K562 (cell line): ENCODE measurements around the gene RAB3D. TPM values are rescaled to one million over a fixed set of nuclear protein-coding genes. Genes with fewer than 3 reads are reported as not detected.

Experiments
- ATF6 ChIP-seq: sonication (generic); formaldehyde crosslinking; IDR thresholded peaks from 2 replicates; pipeline ENCODE4 v1.4.0; 2020; ENCODE audit warnings: mild to moderate bottlenecking, missing genetic modification reagents
- BHLHE40 ChIP-seq: IDR thresholded peaks from 2 replicates; pipeline ENCODE4 v1.6.1; 2011; ENCODE audit warnings: low read length, improper control_type of control experiment
- FOS ChIP-seq: IDR thresholded peaks from 3 replicates; pipeline ENCODE4 v1.6.1; 2011; ENCODE audit not compliant: insufficient read length; ENCODE audit errors: extremely low read depth
- HDAC6 ChIP-seq: IDR thresholded peaks from 2 replicates; pipeline ENCODE4 v1.6.1; 2012; ENCODE audit warnings: low read depth, mild to moderate bottlenecking, control low read depth, inconsistent platforms, low read length, moderate library complexity
- HNRNPH1 ChIP-seq: fragments of 200-400 bp; formaldehyde crosslinking; optimal IDR thresholded peaks from 2 replicates; pipeline ENCODE3; 2017; ENCODE audit warnings: low read depth, mild to moderate bottlenecking, low read length, moderate library complexity
- L3MBTL2 ChIP-seq: fragments of 450-650 bp; IDR thresholded peaks from 2 replicates; pipeline ENCODE4 v1.6.1; 2016; ENCODE audit warnings: mild to moderate bottlenecking, moderate library complexity
- MIER1 ChIP-seq: fragments of 450-650 bp; IDR thresholded peaks from 2 replicates; pipeline ENCODE4 v1.6.1; 2016; ENCODE audit warnings: antibody characterized with exemption, mild to moderate bottlenecking, low read depth
- NRF1 ChIP-seq, 2 experiments: fragments of 450-650 bp; IDR thresholded peaks in 1 of 2; conservative IDR thresholded peaks in 1 of 2; 2 replicates each; pipeline ENCODE4 v1.6.1; 2014; ENCODE audit warnings: mild to moderate bottlenecking in 2 of 2
- RAD51 ChIP-seq: fragments of 450-650 bp; IDR thresholded peaks from 2 replicates; pipeline ENCODE4 v1.7.1; 2016; ENCODE audit warnings: low read depth, mild to moderate bottlenecking, borderline replicate concordance
- ZBTB12 ChIP-seq: fragments of 250-450 bp; sonication (Bioruptor Pico); IDR thresholded peaks from 2 replicates; pipeline ENCODE4 v1.4.0; 2020
- ZC3H4 ChIP-seq: sonication (generic); formaldehyde crosslinking; IDR thresholded peaks from 2 replicates; pipeline ENCODE4 v1.9.0; 2021; ENCODE audit warnings: missing genetic modification reagents, borderline replicate concordance
- ZNF174 ChIP-seq: fragments of 250-450 bp; sonication (Bioruptor Pico); IDR thresholded peaks from 2 replicates; pipeline ENCODE4 v1.4.0; 2020; ENCODE audit warnings: mild to moderate bottlenecking
- ZNF431 ChIP-seq: sonication (generic); formaldehyde crosslinking; IDR thresholded peaks from 2 replicates; pipeline ENCODE4 v1.8.0; 2022; ENCODE audit warnings: mild to moderate bottlenecking, missing genetic modification reagents
- polyA plus RNA-seq, 8 experiments: library from polyadenylated mRNA; depleted of rRNA in 4 of 8; stranded (reverse) in 5 of 8; unstranded in 3 of 8; fragments of >200 nt; fragmentation: Nextera tagmentation in 2 of 8; fragmentation: Illumina TruSeq in 1 of 8; extraction: Ambion mirVana in 2 of 8; extraction: Trizol in 1 of 8; gene quantifications; 2 replicates each; pipeline versions ENCODE4 v1.2.1 to v1.2.3, GENCODE V29; 2011 to 2014; ENCODE audit warnings: inconsistent platforms in 1 of 8, missing spikeins in 1 of 8
- total RNA-seq, 7 experiments: library from RNA; depleted of rRNA in 6 of 7; stranded (reverse); fragments of >200 nt in 6 of 7; fragmentation: Illumina TruSeq in 2 of 7; extraction: Trizol in 2 of 7; gene quantifications; 2 replicates each; pipeline versions ENCODE4 v1.2.1 to v1.2.3, GENCODE V29; 2011 to 2021; ENCODE audit warnings: low replicate concordance in 1 of 7

The RAB3D gene
- total and polyA plus RNA-seq, 9 of the 15 experiments (the other 6 are each of a cell fraction or from before 2014, with no cell fraction given): 0.34 to 3.3 (median 1.3) TPM

GRCh38 chr19:11355160-11356073, 16.0 kb upstream of the RAB3D start, which contains the start of gene PLPPR2 (continued):
- TF ChIP-seq ATF6 (no peak), NRF1 (conservative IDR thresholded peaks at IDR 0.05 in 1 of 2, IDR thresholded peaks at IDR 0.05 in 1 of 2) (peak; percentile 92 to 93), L3MBTL2 (peak; percentile 45; the same call in 1 of the 2 replicates), ZNF431 (CRISPR knock-in tag) (no peak), HNRNPH1 (no peak), ZBTB12 (no peak), RAD51 (no peak), ZC3H4 (CRISPR knock-in tag) (no peak), MIER1 (peak; percentile 71; the same call in 1 of the 2 replicates), FOS (no peak), BHLHE40 (no peak), ZNF174 (CRISPR knock-in tag) (no peak), HDAC6 (peak; percentile 92; the same call in 1 of the 2 replicates)
